Vagina (tissue), 2 donors: ENCODE results near the gene ZFYVE1. TPM values are rescaled to one million over a fixed set of nuclear protein-coding genes. Genes with fewer than 3 reads are reported as not detected.

Experiments used
- DNase-seq, 2 donors: peaks; one replicate each; pipeline ENCODE4 v3.0.0-alpha.2; 2017; ENCODE audit errors: extremely low spot score in 2 of 2
- H3K27ac ChIP-seq: fragments of 200-600 bp; sonication (generic); one replicate; pipeline ENCODE4 v1.5.1; 2019
- H3K27me3 ChIP-seq: fragments of 200-600 bp; sonication (generic); one replicate; pipeline ENCODE4 v1.5.1; 2019
- H3K36me3 ChIP-seq, 2 donors: fragments of 200-600 bp; sonication (generic); one replicate each; pipeline ENCODE4 v1.5.1; 2017 to 2019
- H3K4me1 ChIP-seq: fragments of 200-600 bp; sonication (generic); one replicate; pipeline ENCODE4 v1.5.1; 2019
- H3K4me3 ChIP-seq, 2 donors: fragments of 200-600 bp; sonication (generic); 1 replicate in 1 of 2; 2 replicates in 1 of 2; pipeline ENCODE4 v1.5.1; 2016 to 2019
- H3K9me3 ChIP-seq: fragments of 200-600 bp; sonication (generic); one replicate; pipeline ENCODE4 v1.5.1; 2019
- CTCF ChIP-seq, 3 experiments: fragments of 450-650 bp in 2 of 3; fragments of 200-600 bp in 1 of 3; sonication (generic) in 1 of 3; IDR thresholded peaks; one replicate each; pipeline ENCODE4 v1.5.1; 2017 to 2019; ENCODE audit warnings: antibody characterized with exemption in 3 of 3, mild to moderate bottlenecking in 2 of 3, moderate library complexity in 2 of 3
- POLR2A ChIP-seq, 2 donors: fragments of 450-650 bp; IDR thresholded peaks; one replicate each; pipeline ENCODE4 v1.6.1; 2017; ENCODE audit warnings: antibody characterized with exemption in 2 of 2, mild to moderate bottlenecking in 2 of 2, moderate library complexity in 2 of 2
- POLR2AphosphoS5 ChIP-seq, 2 donors: sonication (generic); formaldehyde crosslinking; IDR thresholded peaks; one replicate each; pipeline ENCODE4 v1.9.0; 2017; ENCODE audit warnings: antibody characterized with exemption in 2 of 2, mild to moderate bottlenecking in 2 of 2, low read depth in 1 of 2; ENCODE audit not compliant: insufficient read depth in 1 of 2
- intact Hi-C: fragments of 100-400 bp; cut with DNase I; formaldehyde crosslinking; loops from one replicate; pipeline ENCODE4 v1.15.1; 2023
- total RNA-seq: library from RNA; depleted of rRNA; stranded (reverse); fragments of >200 nt; gene quantifications from one replicate; pipeline ENCODE4 v1.2.3, GENCODE V29; 2016

The ZFYVE1 gene
- total RNA-seq, 1 donor from 2014 or later = 19.2 TPM

GRCh38 chr14:72947366-72948160 lies 79.3 kb downstream of the ZFYVE1 start:
- peaks cover 0 to 13% of the 10 kb centered on the region in 2 donors for H3K36me3 ChIP-seq
- no peak for DNase-seq
- H3K27ac ChIP-seq = no peak overlapping the region
- H3K9me3 ChIP-seq = no peaks in the 10 kb centered on the region
- H3K4me3 ChIP-seq = no peak overlapping the region
- no peaks in the 10 kb centered on the region for H3K27me3 ChIP-seq
- no peak for TF ChIP-seq CTCF (IDR thresholded peaks at IDR 0.05)
- TF ChIP-seq POLR2AphosphoS5 (IDR thresholded peaks at IDR 0.05; ENCODE audit: insufficient read depth in 1 of 2, low read depth in 1 of 2) = no peak
- TF ChIP-seq POLR2A (IDR thresholded peaks at IDR 0.05) = no peak
- intact Hi-C loops = no loop called here
- no peaks in the 10 kb centered on the region for H3K4me1 ChIP-seq

- DNase-seq = no peak
- Histone ChIP-seq H3K4me3 (no peak overlapping the region), H3K4me1 (no peaks in the 10 kb centered on the region), H3K9me3 (no peaks in the 10 kb centered on the region), H3K36me3 (peaks cover 0 to 23% of the 10 kb centered on the region in 2 donors), H3K27ac (no peak overlapping the region), H3K27me3 (no peaks in the 10 kb centered on the region)
- TF ChIP-seq POLR2AphosphoS5 (IDR thresholded peaks at IDR 0.05; ENCODE audit: insufficient read depth in 1 of 2, low read depth in 1 of 2) = no peak
- TF ChIP-seq POLR2A (IDR thresholded peaks at IDR 0.05) = no peak
- TF ChIP-seq CTCF (IDR thresholded peaks at IDR 0.05) = no peak
- intact Hi-C loops = no loop called here
Observed at GRCh38 chr14:72946491-72946890, 80.4 kb downstream of the ZFYVE1 start.

- no peak for DNase-seq
- no peak overlapping the region for H3K27ac ChIP-seq
- H3K4me1 ChIP-seq = no peaks in the 10 kb centered on the region
- TF ChIP-seq CTCF (IDR thresholded peaks at IDR 0.05) (no peak), POLR2AphosphoS5 (IDR thresholded peaks at IDR 0.05; ENCODE audit: insufficient read depth in 1 of 2, low read depth in 1 of 2) (no peak), POLR2A (IDR thresholded peaks at IDR 0.05) (no peak)
- no peak overlapping the region for H3K4me3 ChIP-seq
- peaks cover 0 to 31% of the 10 kb centered on the region in 2 donors for H3K36me3 ChIP-seq
- H3K9me3 ChIP-seq = no peaks in the 10 kb centered on the region
- intact Hi-C loops = no loop called here
- H3K27me3 ChIP-seq = no peaks in the 10 kb centered on the region
Observed at GRCh38 chr14:72945356-72946027, 81.4 kb downstream of the ZFYVE1 start.

- DNase-seq = no peak
- H3K4me1 ChIP-seq = no peaks in the 10 kb centered on the region
- no peaks in the 10 kb centered on the region for H3K9me3 ChIP-seq
- TF ChIP-seq POLR2AphosphoS5 (IDR thresholded peaks at IDR 0.05; ENCODE audit: insufficient read depth in 1 of 2, low read depth in 1 of 2) (no peak), CTCF (IDR thresholded peaks at IDR 0.05) (no peak), POLR2A (IDR thresholded peaks at IDR 0.05) (no peak)
- no peak overlapping the region for H3K4me3 ChIP-seq
- intact Hi-C loops = no loop called here
- peaks cover 0 to 45% of the 10 kb centered on the region in 2 donors for H3K36me3 ChIP-seq
- no peaks in the 10 kb centered on the region for H3K27me3 ChIP-seq
- H3K27ac ChIP-seq = no peak overlapping the region
Observed at GRCh38 chr14:72943876-72944430, 83.0 kb downstream of the ZFYVE1 start.
